ENCODE data around the gene CELF2. TPM values are rescaled to one million over a fixed set of nuclear protein-coding genes. Genes with fewer than 3 reads are reported as not detected.

Gene CELF2
- total RNA-seq, 1 donor from 2014 or later, result 27.5 TPM

DNA sequence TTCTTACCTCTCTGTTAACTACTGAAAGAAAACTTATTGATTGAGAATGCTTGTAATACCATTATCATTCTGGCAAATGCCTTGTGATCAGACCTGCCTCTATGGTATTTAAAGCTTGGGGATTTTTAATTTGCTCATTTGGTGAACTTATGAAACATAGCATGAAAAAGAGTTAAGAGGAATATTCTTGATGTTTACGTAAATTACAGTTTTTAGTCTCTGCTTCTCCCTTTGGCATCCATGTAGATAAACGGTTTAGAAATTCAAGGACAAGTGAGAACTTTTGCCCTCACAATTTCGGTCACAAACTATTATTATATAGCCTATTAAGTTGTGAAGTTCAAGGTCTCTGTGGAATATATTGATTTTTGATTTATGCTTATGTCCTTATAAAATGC is 11.2 kb upstream of the CELF2 start:
- Mint-ChIP-seq H3K4me3 (ENCODE audit: unreplicated experiment) (no peak overlapping the region), H3K27me3 (ENCODE audit: unreplicated experiment) (no peaks in the 10 kb centered on the region), H3K27ac (ENCODE audit: unreplicated experiment) (no peak overlapping the region)

DNA sequence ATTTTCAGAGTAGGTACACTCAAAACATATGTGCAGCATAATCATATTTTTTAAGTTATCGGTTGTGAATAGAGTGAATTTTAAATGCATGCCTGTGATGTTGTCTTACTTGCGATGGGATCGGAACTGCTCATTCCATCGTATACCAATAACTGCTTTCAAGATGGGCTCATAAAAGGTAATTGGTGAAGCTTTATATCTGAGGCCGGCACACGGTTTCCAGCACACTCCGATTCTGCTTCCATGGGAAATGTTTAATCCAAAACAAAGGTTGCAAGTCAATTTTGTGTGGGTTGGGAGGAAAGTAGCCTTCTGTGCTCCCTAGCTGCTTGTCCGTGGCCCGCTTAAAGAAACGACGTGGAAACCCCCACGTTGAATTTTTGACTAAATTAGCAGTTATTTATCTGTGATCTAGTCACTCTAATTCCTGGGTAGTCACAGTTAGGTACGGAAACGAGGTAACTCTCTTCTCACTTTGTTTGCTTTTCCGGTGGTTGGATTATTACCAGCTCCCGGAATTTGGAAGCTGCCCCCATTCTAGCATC is 10.1 kb upstream of the CELF2 start:
- no peaks in the 10 kb centered on the region for H3K36me3 Mint-ChIP-seq (ENCODE audit: low read depth, unreplicated experiment)
- peaks cover 3% of the 10 kb centered on the region for H3K27me3 Mint-ChIP-seq (ENCODE audit: unreplicated experiment)
- H3K4me1 Mint-ChIP-seq (ENCODE audit: unreplicated experiment), result peaks cover 18% of the 10 kb centered on the region
- H3K27ac Mint-ChIP-seq (ENCODE audit: unreplicated experiment), result no peak overlapping the region
- no peak overlapping the region for H3K4me3 Mint-ChIP-seq (ENCODE audit: unreplicated experiment)
- H3K9me3 Mint-ChIP-seq (ENCODE audit: unreplicated experiment), result no peaks in the 10 kb centered on the region
- no peak for DNase-seq (ENCODE audit: low spot score)
- TF ChIP-seq, protein P1, sequence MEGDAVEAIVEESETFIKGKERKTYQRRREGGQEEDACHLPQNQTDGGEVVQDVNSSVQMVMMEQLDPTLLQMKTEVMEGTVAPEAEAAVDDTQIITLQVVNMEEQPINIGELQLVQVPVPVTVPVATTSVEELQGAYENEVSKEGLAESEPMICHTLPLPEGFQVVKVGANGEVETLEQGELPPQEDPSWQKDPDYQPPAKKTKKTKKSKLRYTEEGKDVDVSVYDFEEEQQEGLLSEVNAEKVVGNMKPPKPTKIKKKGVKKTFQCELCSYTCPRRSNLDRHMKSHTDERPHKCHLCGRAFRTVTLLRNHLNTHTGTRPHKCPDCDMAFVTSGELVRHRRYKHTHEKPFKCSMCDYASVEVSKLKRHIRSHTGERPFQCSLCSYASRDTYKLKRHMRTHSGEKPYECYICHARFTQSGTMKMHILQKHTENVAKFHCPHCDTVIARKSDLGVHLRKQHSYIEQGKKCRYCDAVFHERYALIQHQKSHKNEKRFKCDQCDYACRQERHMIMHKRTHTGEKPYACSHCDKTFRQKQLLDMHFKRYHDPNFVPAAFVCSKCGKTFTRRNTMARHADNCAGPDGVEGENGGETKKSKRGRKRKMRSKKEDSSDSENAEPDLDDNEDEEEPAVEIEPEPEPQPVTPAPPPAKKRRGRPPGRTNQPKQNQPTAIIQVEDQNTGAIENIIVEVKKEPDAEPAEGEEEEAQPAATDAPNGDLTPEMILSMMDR (IDR thresholded peaks at IDR 0.05; ENCODE audit: unreplicated experiment), result no peak

More for the DNA sequence above, 11.2 kb upstream of the CELF2 start:
- Mint-ChIP-seq H3K36me3 (ENCODE audit: low read depth, unreplicated experiment) (no peaks in the 10 kb centered on the region), H3K4me1 (ENCODE audit: unreplicated experiment) (peaks cover 15% of the 10 kb centered on the region), H3K9me3 (ENCODE audit: unreplicated experiment) (no peaks in the 10 kb centered on the region)
- TF ChIP-seq, protein P1 (IDR thresholded peaks at IDR 0.05; ENCODE audit: unreplicated experiment), result no peak
- DNase-seq (ENCODE audit: low spot score), result no peak

DNA sequence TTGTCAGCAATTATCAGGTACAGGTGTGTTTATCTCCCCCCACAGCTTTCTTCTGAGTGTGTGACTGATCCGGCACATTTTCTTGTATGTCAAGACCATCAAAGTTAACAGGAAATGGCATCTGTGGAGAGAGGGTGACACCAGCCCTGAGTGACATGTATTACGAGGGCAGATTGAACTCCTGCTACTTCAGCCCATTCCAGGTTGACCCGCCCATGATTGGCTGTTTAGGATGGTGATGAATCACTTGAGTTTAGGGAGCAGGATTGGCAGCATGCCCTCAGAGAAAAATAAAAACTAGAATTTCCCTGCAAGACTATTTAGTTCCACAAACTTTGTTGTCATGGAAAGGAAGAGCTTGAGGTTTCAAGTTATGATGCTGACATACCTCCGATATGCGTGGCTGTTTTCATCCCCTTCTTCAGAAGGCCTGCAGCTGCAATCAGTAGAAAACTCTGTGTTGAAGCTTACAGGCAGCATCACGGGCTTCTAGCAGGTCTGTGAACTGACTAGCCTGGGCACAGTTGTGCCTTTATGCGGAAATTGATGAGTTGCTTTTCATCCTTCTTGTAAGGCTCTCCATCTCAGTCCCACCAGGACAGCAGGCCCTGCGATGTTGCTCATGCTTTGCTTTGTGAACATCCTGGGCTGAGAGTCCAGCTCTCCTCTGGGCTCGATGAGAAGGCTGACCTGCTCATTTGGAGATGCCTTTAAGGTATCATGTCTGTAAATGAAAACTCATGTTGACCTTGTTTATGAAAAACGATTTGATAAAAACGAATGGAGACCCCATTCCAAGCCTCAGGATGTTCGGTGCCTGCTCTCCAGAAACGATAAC is 8.0 kb upstream of the CELF2 start:
- Mint-ChIP-seq H3K4me3 (ENCODE audit: unreplicated experiment) (no peak overlapping the region), H3K27me3 (ENCODE audit: unreplicated experiment) (peaks cover 3% of the 10 kb centered on the region), H3K4me1 (ENCODE audit: unreplicated experiment) (peaks cover 26% of the 10 kb centered on the region), H3K36me3 (ENCODE audit: low read depth, unreplicated experiment) (no peaks in the 10 kb centered on the region), H3K9me3 (ENCODE audit: unreplicated experiment) (no peaks in the 10 kb centered on the region), H3K27ac (ENCODE audit: unreplicated experiment) (no peak overlapping the region)
- DNase-seq (ENCODE audit: low spot score), result no peak
- TF ChIP-seq, protein P1 (IDR thresholded peaks at IDR 0.05; ENCODE audit: unreplicated experiment), result no peak

DNA sequence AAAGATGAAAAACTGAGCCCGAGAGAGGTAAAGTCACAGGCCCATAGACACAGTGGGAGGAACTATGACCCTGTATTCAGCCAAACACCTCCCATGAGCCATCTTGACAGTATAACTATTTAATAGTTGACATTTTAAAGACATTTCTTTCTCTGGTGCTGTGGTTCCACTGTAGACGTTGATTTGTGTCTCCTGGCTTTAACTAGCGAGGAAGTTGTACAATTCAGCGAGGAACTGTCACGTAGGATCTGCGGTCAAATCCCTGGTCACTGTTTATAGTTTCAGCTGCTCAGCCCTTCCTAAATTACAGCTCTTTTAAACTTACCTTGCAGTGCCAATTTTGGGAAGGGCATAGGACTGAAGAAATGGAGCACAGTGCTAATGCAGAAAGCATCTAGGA is 7.1 kb upstream of the CELF2 start:
- Mint-ChIP-seq H3K4me3 (ENCODE audit: unreplicated experiment) (no peak overlapping the region), H3K9me3 (ENCODE audit: unreplicated experiment) (no peaks in the 10 kb centered on the region), H3K36me3 (ENCODE audit: low read depth, unreplicated experiment) (no peaks in the 10 kb centered on the region), H3K4me1 (ENCODE audit: unreplicated experiment) (peaks cover 23% of the 10 kb centered on the region), H3K27me3 (ENCODE audit: unreplicated experiment) (peaks cover 3% of the 10 kb centered on the region), H3K27ac (ENCODE audit: unreplicated experiment) (no peak overlapping the region)
- no peak for DNase-seq (ENCODE audit: low spot score)
- TF ChIP-seq, protein P1 (IDR thresholded peaks at IDR 0.05; ENCODE audit: unreplicated experiment), result no peak

DNA sequence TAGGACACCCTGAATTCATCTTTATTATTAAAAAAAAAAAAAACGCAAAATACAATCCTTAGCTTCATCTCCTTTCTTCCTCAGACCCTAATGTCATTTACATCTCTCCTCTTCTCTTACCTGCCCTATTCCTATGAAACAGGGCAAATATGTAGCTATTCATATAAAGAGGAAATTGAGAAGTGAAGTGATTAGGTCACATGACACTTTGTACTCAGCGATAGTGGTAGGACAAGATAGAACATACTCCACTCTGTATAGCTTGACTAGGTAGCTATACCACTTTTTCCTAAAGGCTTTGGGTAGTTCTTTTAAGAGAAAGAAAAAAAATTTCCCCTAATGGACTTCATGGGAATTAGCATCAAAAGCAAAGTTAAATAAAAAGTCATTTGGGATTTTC is 6.2 kb upstream of the CELF2 start:
- Mint-ChIP-seq H3K9me3 (ENCODE audit: unreplicated experiment) (no peaks in the 10 kb centered on the region), H3K27me3 (ENCODE audit: unreplicated experiment) (peaks cover 3% of the 10 kb centered on the region), H3K4me3 (ENCODE audit: unreplicated experiment) (no peak overlapping the region), H3K36me3 (ENCODE audit: low read depth, unreplicated experiment) (no peaks in the 10 kb centered on the region), H3K27ac (ENCODE audit: unreplicated experiment) (no peak overlapping the region), H3K4me1 (ENCODE audit: unreplicated experiment) (peaks cover 14% of the 10 kb centered on the region)
- no peak for DNase-seq (ENCODE audit: low spot score)
- TF ChIP-seq, protein P1 (IDR thresholded peaks at IDR 0.05; ENCODE audit: unreplicated experiment), result no peak
